Upper lobe of left lung (tissue), 4 donors: ENCODE measurements around the gene NME3.

Source experiments
- EP300 ChIP-seq, 4 donors: sonication (generic); formaldehyde crosslinking; IDR thresholded peaks; one replicate each; pipeline ENCODE4 v1.5.1; 2017; ENCODE audit warnings: antibody characterized with exemption in 4 of 4, control low read depth in 2 of 4
- TF ChIP-seq, protein P1 (sequence below), 6 experiments: fragments of 450-650 bp in 4 of 6; fragments of 200-600 bp in 2 of 6; sonication (generic) in 2 of 6; IDR thresholded peaks; one replicate each; pipeline ENCODE4 v1.5.1; 2016 to 2019; ENCODE audit warnings: antibody characterized with exemption in 6 of 6

DNA sequence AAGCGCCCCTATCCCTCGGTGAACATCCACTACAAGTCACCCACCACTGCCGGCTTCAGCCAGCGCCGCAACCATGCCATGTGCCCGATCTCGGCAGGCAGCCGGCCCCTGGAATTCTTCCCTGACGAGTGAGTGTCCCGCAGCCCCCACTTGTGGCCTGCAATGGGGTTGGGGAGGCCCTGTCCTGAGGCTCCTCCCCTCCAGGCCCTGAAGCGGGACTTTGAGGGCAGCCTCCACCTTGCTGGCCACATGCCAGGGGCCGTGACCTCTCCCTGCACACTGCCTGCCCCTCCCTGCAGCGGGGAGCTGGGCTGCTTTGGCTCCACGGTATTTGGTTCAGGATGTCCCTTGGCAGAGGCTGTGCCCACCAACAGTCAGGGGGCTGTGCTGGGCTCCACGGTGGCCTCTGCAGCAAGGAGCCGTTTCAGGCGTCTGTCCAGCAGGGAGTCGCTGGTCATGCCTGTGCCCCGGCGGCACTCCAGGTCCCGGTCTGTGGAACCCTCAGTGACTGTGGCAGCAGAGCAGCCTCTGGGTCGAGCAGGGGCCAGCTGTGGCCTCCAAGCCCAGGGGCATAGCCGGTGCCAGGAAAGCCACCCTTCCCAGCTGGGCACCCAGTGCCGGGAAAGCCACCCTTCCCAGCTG, 8.3 kb downstream of the NME3 start:
- no peak for TF ChIP-seq EP300 (IDR thresholded peaks at IDR 0.05)
- TF ChIP-seq, protein P1, sequence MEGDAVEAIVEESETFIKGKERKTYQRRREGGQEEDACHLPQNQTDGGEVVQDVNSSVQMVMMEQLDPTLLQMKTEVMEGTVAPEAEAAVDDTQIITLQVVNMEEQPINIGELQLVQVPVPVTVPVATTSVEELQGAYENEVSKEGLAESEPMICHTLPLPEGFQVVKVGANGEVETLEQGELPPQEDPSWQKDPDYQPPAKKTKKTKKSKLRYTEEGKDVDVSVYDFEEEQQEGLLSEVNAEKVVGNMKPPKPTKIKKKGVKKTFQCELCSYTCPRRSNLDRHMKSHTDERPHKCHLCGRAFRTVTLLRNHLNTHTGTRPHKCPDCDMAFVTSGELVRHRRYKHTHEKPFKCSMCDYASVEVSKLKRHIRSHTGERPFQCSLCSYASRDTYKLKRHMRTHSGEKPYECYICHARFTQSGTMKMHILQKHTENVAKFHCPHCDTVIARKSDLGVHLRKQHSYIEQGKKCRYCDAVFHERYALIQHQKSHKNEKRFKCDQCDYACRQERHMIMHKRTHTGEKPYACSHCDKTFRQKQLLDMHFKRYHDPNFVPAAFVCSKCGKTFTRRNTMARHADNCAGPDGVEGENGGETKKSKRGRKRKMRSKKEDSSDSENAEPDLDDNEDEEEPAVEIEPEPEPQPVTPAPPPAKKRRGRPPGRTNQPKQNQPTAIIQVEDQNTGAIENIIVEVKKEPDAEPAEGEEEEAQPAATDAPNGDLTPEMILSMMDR (IDR thresholded peaks at IDR 0.05): no peak
